ENCODE measurements around the gene LCN15. TPM values are rescaled to one million over a fixed set of nuclear protein-coding genes. Genes with fewer than 3 reads are reported as not detected.

The LCN15 gene
- total RNA-seq, 2 experiments from 2014 or later = not detected

GRCh38 chr9:136735812-136736480 is 28.4 kb downstream of the LCN15 start:
- no peak overlapping the region for H3K4me3 Mint-ChIP-seq
- ChIA-PET POLR2A (no interaction called here), CTCF (interaction anchor here (1.6 kb wide), 1 partner anchor 8 kb away, joined by 8 read pairs; no protein-coding TSS in a partner anchor)
- no peak overlapping the region for H3K27ac Mint-ChIP-seq
- no peaks in the 10 kb centered on the region for H3K36me3 Mint-ChIP-seq (ENCODE audit: low read depth)
- no peaks in the 10 kb centered on the region for H3K9me3 Mint-ChIP-seq
- H3K4me1 Mint-ChIP-seq = no peaks in the 10 kb centered on the region
- no peak for DNase-seq
- H3K27me3 Mint-ChIP-seq = no peaks in the 10 kb centered on the region

- POLR2A ChIA-PET = no interaction called here
- Mint-ChIP-seq H3K27me3 (no peaks in the 10 kb centered on the region), H3K4me3 (no peak overlapping the region), H3K4me1 (no peaks in the 10 kb centered on the region), H3K27ac (no peak overlapping the region), H3K36me3 (ENCODE audit: low read depth) (no peaks in the 10 kb centered on the region), H3K9me3 (no peaks in the 10 kb centered on the region)
- CTCF ChIA-PET = interaction anchor here (1.4 kb wide), 1 partner anchor 15 kb away, joined by 7 read pairs; no protein-coding TSS in a partner anchor
- no peak for DNase-seq
These were observed 29.4 kb downstream of the LCN15 start for GRCh38 chr9:136734837-136735496.

- H3K9me3 Mint-ChIP-seq = no peaks in the 10 kb centered on the region
- H3K27me3 Mint-ChIP-seq = no peaks in the 10 kb centered on the region
- H3K36me3 Mint-ChIP-seq (ENCODE audit: low read depth) = no peaks in the 10 kb centered on the region
- no peak overlapping the region for H3K4me3 Mint-ChIP-seq
- no peak for DNase-seq
- POLR2A ChIA-PET = no interaction called here
- H3K4me1 Mint-ChIP-seq = peaks cover 6% of the 10 kb centered on the region
- no peak overlapping the region for H3K27ac Mint-ChIP-seq
- CTCF ChIA-PET = interaction anchor here (1.5 kb wide), 1 partner anchor 296 kb away, joined by 3 read pairs; no protein-coding TSS in a partner anchor
These were observed 30.7 kb downstream of the LCN15 start for GRCh38 chr9:136733611-136734010.

- ChIA-PET POLR2A (no interaction called here), CTCF (interaction anchor here (0.7 to 1.5 kb wide), 2 partner anchors 25 to 297 kb away, joined by 3 to 4 read pairs; no protein-coding TSS in a partner anchor)
- DNase-seq = no peak
- Mint-ChIP-seq H3K4me1 (peaks cover 6% of the 10 kb centered on the region), H3K27me3 (no peaks in the 10 kb centered on the region), H3K27ac (no peak overlapping the region), H3K9me3 (no peaks in the 10 kb centered on the region), H3K4me3 (no peak overlapping the region), H3K36me3 (ENCODE audit: low read depth) (no peaks in the 10 kb centered on the region)
These were observed 31.7 kb downstream of the LCN15 start for GRCh38 chr9:136732444-136733178.

- Mint-ChIP-seq H3K4me1 (peaks cover 23% of the 10 kb centered on the region), H3K27me3 (no peaks in the 10 kb centered on the region), H3K27ac (no peak overlapping the region), H3K36me3 (ENCODE audit: low read depth) (peaks cover 16% of the 10 kb centered on the region), H3K9me3 (no peaks in the 10 kb centered on the region), H3K4me3 (peak overlapping the region; percentile 51)
- ChIA-PET CTCF (interaction anchor here (0.6 to 4.6 kb wide), 14 partner anchors 10 to 366 kb away, joined by 3 to 44 read pairs (median 3); partner anchors contain the start of genes EGFL7, LCN10 and LCN8), POLR2A (no interaction called here)
- DNase-seq = no peak
These were observed 34.4 kb downstream of the LCN15 start for GRCh38 chr9:136729926-136730325.

- Mint-ChIP-seq H3K4me1 (peaks cover 25% of the 10 kb centered on the region), H3K36me3 (ENCODE audit: low read depth) (peaks cover 24% of the 10 kb centered on the region), H3K27me3 (no peaks in the 10 kb centered on the region), H3K4me3 (peak overlapping the region; percentile 51), H3K9me3 (no peaks in the 10 kb centered on the region), H3K27ac (peak overlapping the region; percentile 36)
- DNase-seq = no peak
- ChIA-PET POLR2A (no interaction called here), CTCF (interaction anchor here (0.7 to 4.6 kb wide), 27 partner anchors 7 to 567 kb away, joined by 3 to 44 read pairs (median 3); partner anchors contain the start of genes AGPAT2, AJM1, EGFL7 and LCN10)
These were observed 35.2 kb downstream of the LCN15 start for GRCh38 chr9:136729144-136729543.

GRCh38 chr9:136728548-136729123 is 35.7 kb downstream of the LCN15 start:
- no peak for DNase-seq
- ChIA-PET POLR2A (interaction anchor here (0.6 to 1.0 kb wide), 3 partner anchors 28 to 91 kb away, joined by 3 to 4 read pairs (median 3); no protein-coding TSS in a partner anchor), CTCF (interaction anchor here (0.7 to 4.6 kb wide), 26 partner anchors 8 to 568 kb away, joined by 3 to 44 read pairs (median 4); partner anchors contain the start of genes AGPAT2, AJM1, EGFL7 and LCN10)
- Mint-ChIP-seq H3K27ac (no peak overlapping the region), H3K4me1 (peaks cover 30% of the 10 kb centered on the region), H3K4me3 (peak overlapping the region; percentile 51), H3K9me3 (no peaks in the 10 kb centered on the region), H3K36me3 (ENCODE audit: low read depth) (peaks cover 29% of the 10 kb centered on the region), H3K27me3 (no peaks in the 10 kb centered on the region)

- no peak overlapping the region for H3K27ac Mint-ChIP-seq
- H3K36me3 Mint-ChIP-seq (ENCODE audit: low read depth) = peaks cover 34% of the 10 kb centered on the region
- peak overlapping the region; percentile 92 for H3K4me3 Mint-ChIP-seq
- ChIA-PET POLR2A (interaction anchor here (0.6 to 1.0 kb wide), 3 partner anchors 27 to 90 kb away, joined by 3 to 4 read pairs (median 3); no protein-coding TSS in a partner anchor), CTCF (interaction anchor here (0.9 to 4.6 kb wide), 17 partner anchors 8 to 568 kb away, joined by 3 to 44 read pairs (median 4); partner anchors contain the start of genes AGPAT2, LCN10, LCN8 and PAXX)
- peak; percentile 91 for DNase-seq
- no peaks in the 10 kb centered on the region for H3K27me3 Mint-ChIP-seq
- H3K9me3 Mint-ChIP-seq = no peaks in the 10 kb centered on the region
- H3K4me1 Mint-ChIP-seq = peaks cover 32% of the 10 kb centered on the region
These were observed 36.2 kb downstream of the LCN15 start for GRCh38 chr9:136728080-136728547.

- Mint-ChIP-seq H3K4me1 (peaks cover 32% of the 10 kb centered on the region), H3K27ac (peak overlapping the region; percentile 89), H3K27me3 (no peaks in the 10 kb centered on the region), H3K9me3 (no peaks in the 10 kb centered on the region), H3K36me3 (ENCODE audit: low read depth) (peaks cover 34% of the 10 kb centered on the region), H3K4me3 (peak overlapping the region; percentile 92)
- peak; percentile 66 for DNase-seq
- POLR2A ChIA-PET = interaction anchor here (0.6 kb wide), 2 partner anchors 9 to 44 kb away, joined by 6 read pairs; no protein-coding TSS in a partner anchor
- CTCF ChIA-PET = interaction anchor here (0.6 to 4.6 kb wide), 12 partner anchors 10 to 614 kb away, joined by 3 to 44 read pairs (median 4); no protein-coding TSS in a partner anchor
These were observed 37.6 kb downstream of the LCN15 start for GRCh38 chr9:136726631-136727191.

- H3K4me3 Mint-ChIP-seq = peak overlapping the region; percentile 92
- ChIA-PET POLR2A (no interaction called here), CTCF (interaction anchor here (1.1 to 4.6 kb wide), 5 partner anchors 11 to 306 kb away, joined by 3 to 44 read pairs (median 4); partner anchors contain the start of gene FUT7)
- no peaks in the 10 kb centered on the region for H3K27me3 Mint-ChIP-seq
- H3K9me3 Mint-ChIP-seq = no peaks in the 10 kb centered on the region
- H3K4me1 Mint-ChIP-seq = peaks cover 32% of the 10 kb centered on the region
- DNase-seq = no peak
- peak overlapping the region; percentile 89 for H3K27ac Mint-ChIP-seq
- H3K36me3 Mint-ChIP-seq (ENCODE audit: low read depth) = peaks cover 34% of the 10 kb centered on the region
These were observed 38.2 kb downstream of the LCN15 start for GRCh38 chr9:136726118-136726517.

GRCh38 chr9:136725612-136726011 is 38.7 kb downstream of the LCN15 start:
- Mint-ChIP-seq H3K27ac (no peak overlapping the region), H3K36me3 (ENCODE audit: low read depth) (peaks cover 34% of the 10 kb centered on the region), H3K4me1 (peaks cover 32% of the 10 kb centered on the region), H3K9me3 (no peaks in the 10 kb centered on the region), H3K4me3 (peak overlapping the region; percentile 92), H3K27me3 (no peaks in the 10 kb centered on the region)
- CTCF ChIA-PET = interaction anchor here (0.8 to 1.1 kb wide), 2 partner anchors 11 to 307 kb away, joined by 3 read pairs; partner anchors contain the start of gene FUT7
- POLR2A ChIA-PET = no interaction called here
- no peak for DNase-seq

Data from activated CD4-positive, alpha-beta T cell treated with anti-CD3 and anti-CD28 coated beads, Interleukin-2, amount 10 ng/mL, durations not matched to agents 7 days and 5 days (primary cell).